ENCODE results near the gene EPHA3.

Gene EPHA3

GRCh38 chr3:89434621-89435380, 327.4 kb downstream of the EPHA3 start:
- in situ Hi-C loops (cut with MboI; ENCODE audit: low sequenced_read_pairs) = no loop called here

GRCh38 chr3:89436846-89437245, 329.4 kb downstream of the EPHA3 start:
- in situ Hi-C loops (cut with MboI; ENCODE audit: low sequenced_read_pairs) = no loop called here

- in situ Hi-C loops (cut with MboI; ENCODE audit: low sequenced_read_pairs) = no loop called here
Observed at GRCh38 chr3:89440386-89440785, 333.0 kb downstream of the EPHA3 start.

GRCh38 chr3:89441141-89441540, 333.7 kb downstream of the EPHA3 start:
- in situ Hi-C loops (cut with MboI; ENCODE audit: low sequenced_read_pairs) = no loop called here

GRCh38 chr3:89446593-89446992, 339.2 kb downstream of the EPHA3 start:
- in situ Hi-C loops (cut with MboI; ENCODE audit: low sequenced_read_pairs) = no loop called here

- in situ Hi-C loops (cut with MboI; ENCODE audit: low sequenced_read_pairs) = no loop called here
Observed at GRCh38 chr3:89447243-89447642, 339.8 kb downstream of the EPHA3 start.

GRCh38 chr3:89449086-89449485, 341.7 kb downstream of the EPHA3 start:
- in situ Hi-C loops (cut with MboI; ENCODE audit: low sequenced_read_pairs) = no loop called here

GRCh38 chr3:89452066-89452465, 344.6 kb downstream of the EPHA3 start:
- in situ Hi-C loops (cut with MboI; ENCODE audit: low sequenced_read_pairs) = no loop called here

- in situ Hi-C loops (cut with MboI; ENCODE audit: low sequenced_read_pairs) = no loop called here
Observed at GRCh38 chr3:89455240-89455639, 347.8 kb downstream of the EPHA3 start.

GRCh38 chr3:89467898-89468363, 360.5 kb downstream of the EPHA3 start:
- in situ Hi-C loops (cut with MboI; ENCODE audit: low sequenced_read_pairs) = no loop called here

- in situ Hi-C loops (cut with MboI; ENCODE audit: low sequenced_read_pairs) = no loop called here
Observed at GRCh38 chr3:89472101-89472500, 364.7 kb downstream of the EPHA3 start.

GRCh38 chr3:89474333-89475130, 367.1 kb downstream of the EPHA3 start:
- in situ Hi-C loops (cut with MboI; ENCODE audit: low sequenced_read_pairs) = no loop called here

- in situ Hi-C loops (cut with MboI; ENCODE audit: low sequenced_read_pairs) = no loop called here
Observed at GRCh38 chr3:89488800-89489580, 381.6 kb downstream of the EPHA3 start.

- in situ Hi-C loops (cut with MboI; ENCODE audit: low sequenced_read_pairs) = no loop called here
Observed at GRCh38 chr3:89490129-89490528, 382.7 kb downstream of the EPHA3 start.

GRCh38 chr3:89494734-89495133, 387.3 kb downstream of the EPHA3 start:
- in situ Hi-C loops (cut with MboI; ENCODE audit: low sequenced_read_pairs) = no loop called here

GRCh38 chr3:89503891-89504391, 396.5 kb downstream of the EPHA3 start:
- in situ Hi-C loops (cut with MboI; ENCODE audit: low sequenced_read_pairs) = no loop called here

- in situ Hi-C loops (cut with MboI; ENCODE audit: low sequenced_read_pairs) = no loop called here
Observed at GRCh38 chr3:89504432-89504831, 397.0 kb downstream of the EPHA3 start.

- in situ Hi-C loops (cut with MboI; ENCODE audit: low sequenced_read_pairs) = no loop called here
Observed at GRCh38 chr3:89506462-89507103, 399.2 kb downstream of the EPHA3 start.

GRCh38 chr3:89521328-89521727, 413.9 kb downstream of the EPHA3 start:
- in situ Hi-C loops (cut with MboI; ENCODE audit: low sequenced_read_pairs) = no loop called here

GRCh38 chr3:89522155-89522554, 414.7 kb downstream of the EPHA3 start:
- in situ Hi-C loops (cut with MboI; ENCODE audit: low sequenced_read_pairs) = no loop called here

GRCh38 chr3:89525609-89526008, 418.2 kb downstream of the EPHA3 start:
- in situ Hi-C loops (cut with MboI; ENCODE audit: low sequenced_read_pairs) = no loop called here
